K562 (cell line): ENCODE measurements around the gene ARHGEF38. TPM values are rescaled to one million over a fixed set of nuclear protein-coding genes. Genes with fewer than 3 reads are reported as not detected.

ENCODE experiments used
- CAMTA2 ChIP-seq: fragments of 250-450 bp; sonication (Bioruptor Pico); conservative IDR thresholded peaks from 2 replicates; pipeline ENCODE4 v1.5.1; 2022
- CBFB ChIP-seq: sonication (generic); formaldehyde crosslinking; IDR thresholded peaks from 2 replicates; pipeline ENCODE4 v1.4.0; 2020; ENCODE audit warnings: mild to moderate bottlenecking, missing genetic modification reagents
- CBX3 ChIP-seq, 2 experiments: IDR thresholded peaks; 1 replicate in 1 of 2; 2 replicates in 1 of 2; pipeline ENCODE4 v1.6.1; 2012; ENCODE audit warnings: inconsistent platforms in 2 of 2, low read length in 2 of 2, borderline replicate concordance in 1 of 2, control low read depth in 1 of 2
- HOXB6 ChIP-seq: fragments of 250-450 bp; sonication (Bioruptor Pico); IDR thresholded peaks from 2 replicates; pipeline ENCODE4 v1.5.1; 2022; ENCODE audit warnings: mild to moderate bottlenecking, borderline replicate concordance
- ILF3 ChIP-seq: fragments of 450-650 bp; IDR thresholded peaks from 2 replicates; pipeline ENCODE4 v1.6.1; 2018; ENCODE audit warnings: antibody characterized with exemption, mild to moderate bottlenecking, moderate library complexity, borderline replicate concordance
- KDM1A ChIP-seq, 2 experiments: fragments of 450-650 bp; IDR thresholded peaks; 2 replicates each; pipeline ENCODE4 v1.6.1; 2016; ENCODE audit warnings: mild to moderate bottlenecking in 2 of 2
- MIER1 ChIP-seq: fragments of 450-650 bp; IDR thresholded peaks from 2 replicates; pipeline ENCODE4 v1.6.1; 2016; ENCODE audit warnings: antibody characterized with exemption, mild to moderate bottlenecking, low read depth
- MYNN ChIP-seq, 2 experiments: sonication (generic); formaldehyde crosslinking in 1 of 2; IDR thresholded peaks; 2 replicates each; pipeline versions ENCODE4 v1.5.0 to v1.6.1; 2016 to 2020; ENCODE audit warnings: antibody characterized with exemption in 1 of 2, missing genetic modification reagents in 1 of 2
- NEUROD1 ChIP-seq: fragments of 150-350 bp; IDR thresholded peaks from 2 replicates; pipeline ENCODE4 v1.6.1; 2014; ENCODE audit warnings: borderline replicate concordance, low read length, low read depth; ENCODE audit not compliant: partially characterized antibody
- POLR2AphosphoS5 ChIP-seq: IDR thresholded peaks from 2 replicates; pipeline ENCODE4 v1.6.1; 2011; ENCODE audit warnings: mild to moderate bottlenecking, low read depth, low read length, moderate library complexity; ENCODE audit not compliant: control insufficient read depth, insufficient read depth
- POLR3G ChIP-seq: IDR thresholded peaks from 2 replicates; pipeline ENCODE4 v1.6.1; 2011; ENCODE audit not compliant: insufficient read length, insufficient replicate concordance; ENCODE audit errors: extremely low read depth
- PREB ChIP-seq: sonication (generic); formaldehyde crosslinking; IDR thresholded peaks from 2 replicates; pipeline ENCODE4 v1.8.1; 2023; ENCODE audit warnings: mild to moderate bottlenecking, missing genetic modification reagents
- SIN3A ChIP-seq, 2 experiments: fragments of 150-350 bp in 1 of 2; IDR thresholded peaks; 2 replicates each; pipeline ENCODE4 v1.6.1; 2011 to 2016; ENCODE audit warnings: borderline replicate concordance in 2 of 2, low read depth in 2 of 2, low read length in 2 of 2, mild to moderate bottlenecking in 2 of 2, moderate library complexity in 2 of 2; ENCODE audit not compliant: control insufficient read depth in 1 of 2
- SMARCA4 ChIP-seq: fragments of 450-650 bp; IDR thresholded peaks from 2 replicates; pipeline ENCODE4 v1.6.1; 2016
- SREBF2 ChIP-seq: sonication (generic); formaldehyde crosslinking; IDR thresholded peaks from 2 replicates; pipeline ENCODE4 v1.4.0; 2020; ENCODE audit warnings: mild to moderate bottlenecking, missing genetic modification reagents
- SRSF9 ChIP-seq: fragments of 200-400 bp; formaldehyde crosslinking; IDR thresholded peaks from 2 replicates; pipeline ENCODE4 v1.6.1; 2017; ENCODE audit warnings: low read depth, low read length, borderline replicate concordance
- TAF7 ChIP-seq: fragments of 450-650 bp; IDR thresholded peaks from 2 replicates; pipeline ENCODE4 v1.6.1; 2016; ENCODE audit warnings: missing genetic modification characterization, missing compliant biosample characterization
- TCF3 ChIP-seq: sonication (generic); formaldehyde crosslinking; IDR thresholded peaks from 2 replicates; pipeline ENCODE4 v1.4.0; 2020; ENCODE audit warnings: mild to moderate bottlenecking, missing genetic modification reagents
- USF2 ChIP-seq: sonication (generic); formaldehyde crosslinking; IDR thresholded peaks from 2 replicates; pipeline ENCODE4 v1.5.0; 2020; ENCODE audit warnings: missing genetic modification reagents
- ZBTB49 ChIP-seq: sonication (generic); formaldehyde crosslinking; IDR thresholded peaks from 2 replicates; pipeline ENCODE4 v1.8.0; 2022; ENCODE audit warnings: missing genetic modification reagents, mild to moderate bottlenecking, borderline replicate concordance
- ZHX1 ChIP-seq: fragments of 150-350 bp; conservative IDR thresholded peaks from 2 replicates; pipeline ENCODE4 v1.6.1; 2014; ENCODE audit warnings: low read length
- ZNF551 ChIP-seq: fragments of 250-450 bp; sonication (Bioruptor Pico); IDR thresholded peaks from 2 replicates; pipeline ENCODE4 v1.5.0; 2021; ENCODE audit warnings: mild to moderate bottlenecking, moderate library complexity
- ZNF785 ChIP-seq: fragments of 250-450 bp; sonication (Bioruptor Pico); IDR thresholded peaks from 2 replicates; pipeline ENCODE4 v1.4.0; 2020; ENCODE audit warnings: mild to moderate bottlenecking
- polyA plus RNA-seq, 8 experiments: library from polyadenylated mRNA; depleted of rRNA in 4 of 8; stranded (reverse) in 5 of 8; unstranded in 3 of 8; fragments of >200 nt; fragmentation: Nextera tagmentation in 2 of 8; fragmentation: Illumina TruSeq in 1 of 8; extraction: Ambion mirVana in 2 of 8; extraction: Trizol in 1 of 8; gene quantifications; 2 replicates each; pipeline versions ENCODE4 v1.2.1 to v1.2.3, GENCODE V29; 2011 to 2014; ENCODE audit warnings: inconsistent platforms in 1 of 8, missing spikeins in 1 of 8
- total RNA-seq, 7 experiments: library from RNA; depleted of rRNA in 6 of 7; stranded (reverse); fragments of >200 nt in 6 of 7; fragmentation: Illumina TruSeq in 2 of 7; extraction: Trizol in 2 of 7; gene quantifications; 2 replicates each; pipeline versions ENCODE4 v1.2.1 to v1.2.3, GENCODE V29; 2011 to 2021; ENCODE audit warnings: low replicate concordance in 1 of 7

The ARHGEF38 gene
- total and polyA plus RNA-seq, 9 of the 15 experiments (the other 6 are each of a cell fraction or from before 2014, with no cell fraction given), result 0.17 TPM; not detected in 8

- peak; percentile 57; the same call in 1 of the 2 replicates for TF ChIP-seq POLR2AphosphoS5
- no peak for TF ChIP-seq ZBTB49
- no peak for TF ChIP-seq TAF7
- TF ChIP-seq SMARCA4, result peak; percentile 58; the same call in 1 of the 2 replicates
- no peak for TF ChIP-seq ZNF785 (CRISPR knock-in tag)
- TF ChIP-seq MIER1, result no peak
- TF ChIP-seq ZHX1, result no peak
- TF ChIP-seq TCF3 (CRISPR knock-in tag), result peak; percentile 85
- no peak for TF ChIP-seq ILF3
- TF ChIP-seq CAMTA2, result no peak
- no peak for TF ChIP-seq MYNN (IDR thresholded peaks at IDR 0.05)
- no peak for TF ChIP-seq MYNN (CRISPR knock-in tag; IDR thresholded peaks at IDR 0.05)
- no peak for TF ChIP-seq SIN3A (IDR thresholded peaks at IDR 0.05; ENCODE audit: borderline replicate concordance in 2 of 2, control insufficient read depth in 1 of 2, low read depth in 2 of 2, low read length in 2 of 2)
- no peak for TF ChIP-seq USF2 (CRISPR knock-in tag)
- no peak for TF ChIP-seq NEUROD1
- TF ChIP-seq POLR3G, result no peak
- peak; percentile 57 to 80 for TF ChIP-seq KDM1A (IDR thresholded peaks at IDR 0.05)
- no peak for TF ChIP-seq CBX3 (IDR thresholded peaks at IDR 0.05; ENCODE audit: borderline replicate concordance in 1 of 2, low read length in 2 of 2)
- TF ChIP-seq PREB (CRISPR knock-in tag), result no peak
- TF ChIP-seq SREBF2, result no peak
- TF ChIP-seq ZNF551 (CRISPR knock-in tag), result no peak
- TF ChIP-seq SRSF9, result no peak
- no peak for TF ChIP-seq HOXB6 (CRISPR knock-in tag)
- no peak for TF ChIP-seq CBFB (CRISPR knock-in tag)
These were observed 97.8 kb downstream of the ARHGEF38 start (continued) for GRCh38 chr4:105650190-105650589.
